Measurements from ENCODE around the gene ATG2A.

ATG2A gene

DNA sequence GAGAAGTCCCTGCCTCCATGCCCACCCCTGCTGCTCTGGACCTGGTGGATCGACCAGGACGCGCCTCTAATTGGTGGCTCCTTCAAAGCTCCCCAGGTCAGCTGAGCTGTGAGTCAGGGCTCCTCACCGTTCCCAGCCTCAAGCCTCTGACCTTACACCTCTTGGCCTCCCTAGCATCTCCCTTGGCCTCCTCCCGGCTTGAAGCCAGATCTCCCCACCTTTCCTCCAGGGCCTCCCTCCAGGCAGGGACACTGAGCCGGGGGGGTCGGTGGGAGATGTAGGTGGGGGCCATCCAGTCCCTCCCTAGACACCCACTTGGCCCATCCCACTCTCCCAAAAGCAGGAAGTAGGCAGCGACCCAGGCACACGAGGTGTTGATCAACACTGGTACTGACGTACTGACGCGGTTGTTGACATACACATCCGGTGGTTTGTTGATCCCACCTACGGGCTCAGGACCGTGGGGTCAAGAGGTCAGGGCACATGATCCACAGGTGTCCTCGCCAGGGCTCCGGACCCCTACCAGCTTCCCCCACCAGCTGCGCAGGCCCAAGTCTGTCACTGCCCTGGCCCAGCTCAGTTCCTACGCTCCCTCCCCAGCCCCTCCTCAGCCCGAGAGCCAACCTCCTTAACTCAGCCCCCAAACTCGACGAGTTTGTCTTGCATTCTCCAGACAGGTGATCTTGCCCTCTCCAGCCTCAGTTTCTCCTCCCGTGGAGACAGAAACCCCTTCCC lies 802 bp downstream of the ATG2A start:
- Mint-ChIP-seq H3K9me3 (no peaks in the 10 kb centered on the region), H3K4me1 (ENCODE audit: low read depth) (peaks cover 26% of the 10 kb centered on the region), H3K27ac (peak overlapping the region; percentile 94), H3K4me3 (peak overlapping the region; percentile 91), H3K27me3 (no peaks in the 10 kb centered on the region), H3K36me3 (ENCODE audit: low read depth) (peaks cover 30% of the 10 kb centered on the region)
- DNase-seq: peak; percentile 54

DNA sequence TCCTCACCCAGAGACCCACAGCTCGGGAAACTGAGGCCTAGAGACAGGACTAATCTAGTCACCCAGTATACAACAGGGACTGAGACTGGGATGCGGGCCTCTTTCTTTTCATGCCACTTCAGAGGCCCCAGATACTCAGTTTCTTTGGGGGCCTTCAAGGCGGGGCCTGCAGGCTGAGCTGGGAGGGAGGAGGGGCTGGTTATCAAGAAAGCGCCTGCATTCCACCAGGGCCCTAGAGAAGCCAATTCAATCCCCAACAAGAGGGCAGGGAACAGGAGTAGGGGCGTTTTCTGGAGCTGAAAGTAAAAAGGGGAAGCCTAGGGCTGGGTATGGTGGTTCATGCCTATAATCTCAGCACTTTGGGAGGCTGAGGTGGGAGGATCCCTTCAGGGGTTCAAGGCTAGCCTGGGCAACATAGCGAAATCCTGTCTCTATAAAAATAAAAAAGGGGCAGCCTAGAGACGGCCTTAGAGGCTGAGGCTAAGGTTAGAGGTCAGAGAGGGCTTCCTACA lies 1.6 kb downstream of the ATG2A start:
- Mint-ChIP-seq H3K27me3 (no peaks in the 10 kb centered on the region), H3K36me3 (ENCODE audit: low read depth) (peaks cover 38% of the 10 kb centered on the region), H3K4me1 (ENCODE audit: low read depth) (peaks cover 26% of the 10 kb centered on the region), H3K4me3 (peak overlapping the region; percentile 91), H3K9me3 (no peaks in the 10 kb centered on the region), H3K27ac (peak overlapping the region; percentile 94)
- no peak for DNase-seq

DNA sequence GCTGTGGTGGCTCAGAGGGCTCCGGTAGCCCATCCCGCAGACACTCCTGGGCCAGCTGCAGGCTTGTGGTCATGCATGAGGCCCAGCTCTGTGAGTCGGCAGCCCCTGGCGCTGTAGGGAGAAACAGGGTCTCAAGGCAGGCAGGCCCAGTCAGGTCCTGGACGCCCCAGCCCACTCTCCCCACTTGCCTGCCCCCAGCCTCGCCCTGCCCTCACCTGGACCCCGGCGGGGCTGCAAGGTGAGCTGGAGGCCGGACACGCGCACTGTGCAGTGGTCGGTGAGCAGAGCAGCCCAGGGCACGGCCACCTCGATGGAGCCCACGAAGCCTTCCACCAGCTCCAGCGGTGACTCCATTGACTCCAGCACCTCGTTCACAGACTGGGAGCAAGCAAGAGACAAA lies 2.9 kb downstream of the ATG2A start:
- no peak for DNase-seq
- Mint-ChIP-seq H3K27me3 (no peaks in the 10 kb centered on the region), H3K36me3 (ENCODE audit: low read depth) (peaks cover 48% of the 10 kb centered on the region), H3K9me3 (no peaks in the 10 kb centered on the region), H3K27ac (no peak overlapping the region), H3K4me3 (no peak overlapping the region), H3K4me1 (ENCODE audit: low read depth) (peaks cover 26% of the 10 kb centered on the region)

- Mint-ChIP-seq H3K9me3 (no peaks in the 10 kb centered on the region), H3K4me1 (ENCODE audit: low read depth) (peaks cover 26% of the 10 kb centered on the region), H3K27ac (no peak overlapping the region), H3K4me3 (no peak overlapping the region), H3K27me3 (no peaks in the 10 kb centered on the region), H3K36me3 (ENCODE audit: low read depth) (peaks cover 57% of the 10 kb centered on the region)
- no peak for DNase-seq
Measured at GRCh38 chr11:64913171-64913727, 3.8 kb downstream of the ATG2A start.

- Mint-ChIP-seq H3K27ac (peak overlapping the region; percentile 40), H3K4me3 (no peak overlapping the region), H3K9me3 (no peaks in the 10 kb centered on the region), H3K4me1 (ENCODE audit: low read depth) (peaks cover 16% of the 10 kb centered on the region), H3K27me3 (no peaks in the 10 kb centered on the region), H3K36me3 (ENCODE audit: low read depth) (peaks cover 69% of the 10 kb centered on the region)
- no peak for DNase-seq
Measured at GRCh38 chr11:64911689-64912088, 5.3 kb downstream of the ATG2A start.

DNA sequence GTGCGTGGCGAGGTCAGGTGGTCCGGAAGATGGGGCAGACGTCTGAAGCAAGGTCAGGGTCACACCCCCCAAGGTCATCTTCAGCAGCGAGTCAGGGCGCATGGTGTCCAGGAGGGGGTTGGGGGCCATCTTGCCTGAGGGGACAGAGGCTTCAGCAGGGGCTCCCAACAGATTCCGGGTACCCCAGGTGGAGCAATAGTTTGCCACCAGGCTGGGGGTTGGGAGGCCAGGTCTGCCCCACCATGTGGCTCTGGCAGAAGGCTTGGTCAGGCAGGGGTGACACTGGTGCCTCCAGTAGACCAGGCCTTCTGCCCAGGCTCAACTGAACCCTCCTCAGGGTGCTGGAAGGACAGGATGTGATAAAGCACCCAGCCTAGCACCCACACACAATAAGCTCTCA lies 5.9 kb downstream of the ATG2A start:
- Mint-ChIP-seq H3K27me3 (no peaks in the 10 kb centered on the region), H3K36me3 (ENCODE audit: low read depth) (peaks cover 67% of the 10 kb centered on the region), H3K9me3 (no peaks in the 10 kb centered on the region), H3K27ac (peak overlapping the region; percentile 40), H3K4me1 (ENCODE audit: low read depth) (peaks cover 12% of the 10 kb centered on the region), H3K4me3 (no peak overlapping the region)
- DNase-seq: no peak

DNA sequence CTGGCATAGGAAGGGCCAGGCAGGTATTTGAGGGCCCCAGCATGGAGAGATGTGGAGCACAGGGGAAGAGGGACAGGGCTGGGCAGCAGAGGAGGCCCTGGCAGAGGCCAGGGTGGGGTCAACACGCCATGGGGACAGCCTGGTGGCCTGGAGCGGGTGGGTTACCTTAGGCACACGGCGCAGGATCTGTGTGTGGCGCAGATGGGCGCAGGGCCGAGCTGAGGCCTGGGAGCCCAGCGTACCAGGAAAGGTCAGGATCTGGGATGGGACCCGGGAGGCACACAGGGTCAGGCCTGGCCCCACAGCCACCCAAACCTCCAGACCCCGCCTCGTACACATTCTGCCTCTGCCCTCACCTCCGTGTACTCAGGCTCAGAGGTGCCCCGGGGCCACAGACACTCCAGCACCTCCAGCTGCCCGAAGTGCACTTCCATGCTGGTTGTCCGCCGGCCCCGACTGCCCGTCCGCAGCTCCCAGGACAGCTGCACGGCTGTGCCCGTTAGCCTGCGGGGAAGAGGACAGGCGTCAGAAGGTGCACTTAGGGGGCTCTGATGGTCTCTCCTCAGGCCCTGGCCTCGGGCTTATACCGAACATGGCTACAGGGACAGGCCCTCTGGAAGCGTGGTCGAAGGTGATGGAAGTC lies 6.4 kb downstream of the ATG2A start:
- H3K36me3 Mint-ChIP-seq (ENCODE audit: low read depth): peaks cover 71% of the 10 kb centered on the region
- no peak overlapping the region for H3K27ac Mint-ChIP-seq
- H3K9me3 Mint-ChIP-seq: no peaks in the 10 kb centered on the region
- H3K27me3 Mint-ChIP-seq: no peaks in the 10 kb centered on the region
- no peak for DNase-seq
- peaks cover 6% of the 10 kb centered on the region for H3K4me1 Mint-ChIP-seq (ENCODE audit: low read depth)
- H3K4me3 Mint-ChIP-seq: no peak overlapping the region

- H3K36me3 Mint-ChIP-seq (ENCODE audit: low read depth): peaks cover 78% of the 10 kb centered on the region
Measured at GRCh38 chr11:64909653-64910343, 7.2 kb downstream of the ATG2A start.

DNA sequence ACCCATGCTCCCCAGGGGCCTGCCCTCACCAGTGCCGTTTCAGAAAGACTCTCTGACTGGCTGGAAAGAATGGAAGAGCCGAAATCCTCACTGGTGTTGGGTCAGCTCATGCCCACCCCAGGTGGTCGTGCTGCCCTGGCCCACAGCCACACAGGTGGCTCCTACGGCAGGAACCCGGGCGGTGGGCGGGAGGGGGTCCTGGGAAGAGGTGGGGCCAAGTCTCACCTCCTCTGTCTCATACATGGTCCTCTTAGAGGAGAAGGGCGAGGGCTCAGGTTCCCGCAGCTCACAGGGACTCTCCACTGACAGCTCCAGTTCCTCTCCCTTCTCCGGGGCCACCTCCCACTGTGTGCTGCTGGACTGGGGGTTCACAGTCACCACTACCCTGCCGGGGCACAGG lies 8.2 kb downstream of the ATG2A start:
- no peaks in the 10 kb centered on the region for H3K27me3 Mint-ChIP-seq
- no peak overlapping the region for H3K4me3 Mint-ChIP-seq
- peaks cover 76% of the 10 kb centered on the region for H3K36me3 Mint-ChIP-seq (ENCODE audit: low read depth)
- DNase-seq: no peak
- H3K27ac Mint-ChIP-seq: no peak overlapping the region
- no peaks in the 10 kb centered on the region for H3K4me1 Mint-ChIP-seq (ENCODE audit: low read depth)
- no peaks in the 10 kb centered on the region for H3K9me3 Mint-ChIP-seq

More at GRCh38 chr11:64909653-64910343, 7.2 kb downstream of the ATG2A start:
- Mint-ChIP-seq H3K27me3 (no peaks in the 10 kb centered on the region), H3K4me3 (no peak overlapping the region), H3K4me1 (ENCODE audit: low read depth) (peaks cover 2% of the 10 kb centered on the region), H3K9me3 (no peaks in the 10 kb centered on the region), H3K27ac (no peak overlapping the region)
- no peak for DNase-seq

- Mint-ChIP-seq H3K27ac (no peak overlapping the region), H3K4me3 (no peak overlapping the region), H3K27me3 (no peaks in the 10 kb centered on the region), H3K36me3 (ENCODE audit: low read depth) (peaks cover 69% of the 10 kb centered on the region), H3K4me1 (ENCODE audit: low read depth) (peaks cover 5% of the 10 kb centered on the region), H3K9me3 (no peaks in the 10 kb centered on the region)
- no peak for DNase-seq
Measured at GRCh38 chr11:64906314-64906635, 10.7 kb downstream of the ATG2A start.

- no peaks in the 10 kb centered on the region for H3K27me3 Mint-ChIP-seq
- no peak overlapping the region for H3K27ac Mint-ChIP-seq
- DNase-seq: no peak
Measured at GRCh38 chr11:64905516-64906313, 11.3 kb downstream of the ATG2A start.

GRCh38 chr11:64903291-64903833 lies 13.6 kb downstream of the ATG2A start:
- DNase-seq: no peak
- Mint-ChIP-seq H3K9me3 (no peaks in the 10 kb centered on the region), H3K4me1 (ENCODE audit: low read depth) (peaks cover 22% of the 10 kb centered on the region), H3K27ac (no peak overlapping the region), H3K27me3 (no peaks in the 10 kb centered on the region), H3K4me3 (no peak overlapping the region), H3K36me3 (ENCODE audit: low read depth) (peaks cover 63% of the 10 kb centered on the region)

More at GRCh38 chr11:64905516-64906313, 11.3 kb downstream of the ATG2A start:
- Mint-ChIP-seq H3K4me3 (no peak overlapping the region), H3K36me3 (ENCODE audit: low read depth) (peaks cover 68% of the 10 kb centered on the region), H3K9me3 (no peaks in the 10 kb centered on the region), H3K4me1 (ENCODE audit: low read depth) (peaks cover 11% of the 10 kb centered on the region)

DNA sequence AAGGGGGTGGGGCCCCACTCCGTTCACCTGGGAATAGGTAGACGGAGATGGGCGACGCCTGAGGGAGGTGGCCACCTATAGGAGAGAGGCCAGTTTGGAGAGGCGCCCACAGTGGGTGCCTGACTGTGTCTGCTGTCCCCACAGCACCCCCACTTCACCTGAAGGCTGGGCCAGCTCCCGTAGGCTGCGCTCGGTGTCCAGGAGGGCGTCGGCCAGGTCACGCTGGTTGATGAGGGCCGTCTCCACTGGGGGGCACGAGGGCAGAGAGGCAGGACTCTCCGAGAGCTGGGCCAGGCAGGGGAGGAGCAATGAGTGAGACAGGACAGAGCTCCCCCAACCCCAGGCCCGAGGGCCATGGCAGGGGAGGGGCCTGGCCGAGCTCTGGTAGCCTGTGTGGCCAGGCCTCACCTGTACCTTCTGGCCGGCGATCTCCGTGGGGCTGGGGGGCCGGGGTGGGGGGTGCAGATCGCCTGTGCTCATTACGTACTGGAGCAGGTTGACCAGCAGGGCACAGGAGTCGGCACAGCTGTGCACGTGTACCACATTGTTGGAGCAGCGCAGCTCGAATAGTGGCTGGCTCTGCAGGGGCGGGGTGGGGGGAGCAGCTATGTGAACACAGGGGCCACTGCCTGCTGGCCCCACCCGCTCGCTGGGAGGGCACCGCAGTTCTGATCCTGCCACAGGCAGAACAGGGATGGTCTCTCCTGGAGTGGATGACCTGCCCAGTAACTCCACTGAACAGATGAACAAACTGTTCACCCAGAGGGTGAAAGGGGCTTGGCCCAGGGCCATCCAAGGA lies 14.7 kb downstream of the ATG2A start:
- H3K27me3 Mint-ChIP-seq: no peaks in the 10 kb centered on the region
- peaks cover 64% of the 10 kb centered on the region for H3K36me3 Mint-ChIP-seq (ENCODE audit: low read depth)
- H3K4me1 Mint-ChIP-seq (ENCODE audit: low read depth): peaks cover 22% of the 10 kb centered on the region

More for the DNA sequence above, 14.7 kb downstream of the ATG2A start:
- Mint-ChIP-seq H3K4me3 (no peak overlapping the region), H3K27ac (no peak overlapping the region), H3K9me3 (no peaks in the 10 kb centered on the region)
- no peak for DNase-seq
